Vagina (tissue), 2 donors: ENCODE data around the gene DNAJC27. TPM values are rescaled to one million over a fixed set of nuclear protein-coding genes. Genes with fewer than 3 reads are reported as not detected.
"Not testable (repeated sequence)": the region's sequence is repeated elsewhere in the genome, so short reads cannot be mapped to it uniquely, and the experiment has no call there.

Experiments
- DNase-seq, 2 donors: peaks; one replicate each; pipeline ENCODE4 v3.0.0-alpha.2; 2017; ENCODE audit errors: extremely low spot score in 2 of 2
- H3K27ac ChIP-seq: fragments of 200-600 bp; sonication (generic); one replicate; pipeline ENCODE4 v1.5.1; 2019
- H3K27me3 ChIP-seq: fragments of 200-600 bp; sonication (generic); one replicate; pipeline ENCODE4 v1.5.1; 2019
- H3K36me3 ChIP-seq, 2 donors: fragments of 200-600 bp; sonication (generic); one replicate each; pipeline ENCODE4 v1.5.1; 2017 to 2019
- H3K4me1 ChIP-seq: fragments of 200-600 bp; sonication (generic); one replicate; pipeline ENCODE4 v1.5.1; 2019
- H3K4me3 ChIP-seq, 2 donors: fragments of 200-600 bp; sonication (generic); 1 replicate in 1 of 2; 2 replicates in 1 of 2; pipeline ENCODE4 v1.5.1; 2016 to 2019
- H3K9me3 ChIP-seq: fragments of 200-600 bp; sonication (generic); one replicate; pipeline ENCODE4 v1.5.1; 2019
- POLR2A ChIP-seq, 2 donors: fragments of 450-650 bp; IDR thresholded peaks; one replicate each; pipeline ENCODE4 v1.6.1; 2017; ENCODE audit warnings: antibody characterized with exemption in 2 of 2, mild to moderate bottlenecking in 2 of 2, moderate library complexity in 2 of 2
- POLR2AphosphoS5 ChIP-seq, 2 donors: sonication (generic); formaldehyde crosslinking; IDR thresholded peaks; one replicate each; pipeline ENCODE4 v1.9.0; 2017; ENCODE audit warnings: antibody characterized with exemption in 2 of 2, mild to moderate bottlenecking in 2 of 2, low read depth in 1 of 2; ENCODE audit not compliant: insufficient read depth in 1 of 2
- intact Hi-C: fragments of 100-400 bp; cut with DNase I; formaldehyde crosslinking; loops from one replicate; pipeline ENCODE4 v1.15.1; 2023
- total RNA-seq: library from RNA; depleted of rRNA; stranded (reverse); fragments of >200 nt; gene quantifications from one replicate; pipeline ENCODE4 v1.2.3, GENCODE V29; 2016
- TF ChIP-seq, protein P1 (sequence below), 3 experiments: fragments of 450-650 bp in 2 of 3; fragments of 200-600 bp in 1 of 3; sonication (generic) in 1 of 3; IDR thresholded peaks; one replicate each; pipeline ENCODE4 v1.5.1; 2017 to 2019; ENCODE audit warnings: antibody characterized with exemption in 3 of 3, mild to moderate bottlenecking in 2 of 3, moderate library complexity in 2 of 3

Gene DNAJC27
- total RNA-seq, 1 donor from 2014 or later = 11.3 TPM

DNA sequence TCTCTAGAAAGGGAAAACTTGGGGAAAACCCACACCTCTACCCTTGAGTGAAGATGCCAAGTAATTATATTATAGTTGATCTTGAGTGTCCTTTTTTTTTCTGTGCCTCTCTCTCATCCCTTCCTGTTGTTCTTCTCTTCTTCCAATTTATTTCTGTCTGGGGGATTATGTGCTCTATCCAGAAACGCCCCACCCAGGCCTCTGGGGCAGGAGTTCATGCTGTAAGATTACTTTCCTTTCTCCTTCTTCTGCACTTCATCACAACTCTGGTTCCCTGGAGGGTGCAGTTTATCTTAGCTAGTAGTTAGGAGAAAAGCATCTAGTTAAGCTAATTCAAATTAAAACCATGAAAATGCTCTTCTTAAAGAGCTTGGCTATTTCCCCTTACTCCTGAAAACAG is 30.3 kb upstream of the DNAJC27 start:
- Histone ChIP-seq H3K36me3 (no peaks in the 10 kb centered on the region), H3K9me3 (no peaks in the 10 kb centered on the region), H3K27me3 (no peaks in the 10 kb centered on the region), H3K27ac (no peak overlapping the region), H3K4me1 (no peaks in the 10 kb centered on the region), H3K4me3 (no peak overlapping the region)
- DNase-seq = no peak
- intact Hi-C loops = no loop called here
- no peak for TF ChIP-seq POLR2A (IDR thresholded peaks at IDR 0.05)
- TF ChIP-seq, protein P1, sequence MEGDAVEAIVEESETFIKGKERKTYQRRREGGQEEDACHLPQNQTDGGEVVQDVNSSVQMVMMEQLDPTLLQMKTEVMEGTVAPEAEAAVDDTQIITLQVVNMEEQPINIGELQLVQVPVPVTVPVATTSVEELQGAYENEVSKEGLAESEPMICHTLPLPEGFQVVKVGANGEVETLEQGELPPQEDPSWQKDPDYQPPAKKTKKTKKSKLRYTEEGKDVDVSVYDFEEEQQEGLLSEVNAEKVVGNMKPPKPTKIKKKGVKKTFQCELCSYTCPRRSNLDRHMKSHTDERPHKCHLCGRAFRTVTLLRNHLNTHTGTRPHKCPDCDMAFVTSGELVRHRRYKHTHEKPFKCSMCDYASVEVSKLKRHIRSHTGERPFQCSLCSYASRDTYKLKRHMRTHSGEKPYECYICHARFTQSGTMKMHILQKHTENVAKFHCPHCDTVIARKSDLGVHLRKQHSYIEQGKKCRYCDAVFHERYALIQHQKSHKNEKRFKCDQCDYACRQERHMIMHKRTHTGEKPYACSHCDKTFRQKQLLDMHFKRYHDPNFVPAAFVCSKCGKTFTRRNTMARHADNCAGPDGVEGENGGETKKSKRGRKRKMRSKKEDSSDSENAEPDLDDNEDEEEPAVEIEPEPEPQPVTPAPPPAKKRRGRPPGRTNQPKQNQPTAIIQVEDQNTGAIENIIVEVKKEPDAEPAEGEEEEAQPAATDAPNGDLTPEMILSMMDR (IDR thresholded peaks at IDR 0.05) = no peak
- no peak for TF ChIP-seq POLR2AphosphoS5 (IDR thresholded peaks at IDR 0.05; ENCODE audit: insufficient read depth in 1 of 2, low read depth in 1 of 2)

DNA sequence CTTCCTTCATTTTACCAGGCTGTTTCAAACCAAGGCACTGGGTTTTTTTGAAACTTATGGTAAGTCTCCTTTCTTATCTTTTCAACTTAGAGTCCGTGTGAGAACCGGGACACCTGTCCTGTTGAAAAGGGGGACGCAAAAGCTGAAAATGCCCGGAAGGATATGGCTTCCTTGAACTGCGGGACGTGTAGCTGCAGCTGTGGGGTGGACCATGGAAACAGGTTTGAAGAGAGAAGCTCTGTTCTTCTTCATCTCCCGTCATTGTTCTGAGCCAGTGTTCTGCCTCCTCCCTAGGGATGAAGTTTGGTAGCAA is 29.5 kb upstream of the DNAJC27 start:
- Histone ChIP-seq H3K9me3 (no peaks in the 10 kb centered on the region), H3K27me3 (no peaks in the 10 kb centered on the region), H3K27ac (no peak overlapping the region), H3K36me3 (no peaks in the 10 kb centered on the region), H3K4me3 (no peak overlapping the region), H3K4me1 (no peaks in the 10 kb centered on the region)
- no peak for DNase-seq
- intact Hi-C loops = no loop called here
- TF ChIP-seq POLR2A (IDR thresholded peaks at IDR 0.05) (no peak), POLR2AphosphoS5 (IDR thresholded peaks at IDR 0.05; ENCODE audit: insufficient read depth in 1 of 2, low read depth in 1 of 2) (no peak)
- TF ChIP-seq, protein P1 (IDR thresholded peaks at IDR 0.05) = no peak

DNA sequence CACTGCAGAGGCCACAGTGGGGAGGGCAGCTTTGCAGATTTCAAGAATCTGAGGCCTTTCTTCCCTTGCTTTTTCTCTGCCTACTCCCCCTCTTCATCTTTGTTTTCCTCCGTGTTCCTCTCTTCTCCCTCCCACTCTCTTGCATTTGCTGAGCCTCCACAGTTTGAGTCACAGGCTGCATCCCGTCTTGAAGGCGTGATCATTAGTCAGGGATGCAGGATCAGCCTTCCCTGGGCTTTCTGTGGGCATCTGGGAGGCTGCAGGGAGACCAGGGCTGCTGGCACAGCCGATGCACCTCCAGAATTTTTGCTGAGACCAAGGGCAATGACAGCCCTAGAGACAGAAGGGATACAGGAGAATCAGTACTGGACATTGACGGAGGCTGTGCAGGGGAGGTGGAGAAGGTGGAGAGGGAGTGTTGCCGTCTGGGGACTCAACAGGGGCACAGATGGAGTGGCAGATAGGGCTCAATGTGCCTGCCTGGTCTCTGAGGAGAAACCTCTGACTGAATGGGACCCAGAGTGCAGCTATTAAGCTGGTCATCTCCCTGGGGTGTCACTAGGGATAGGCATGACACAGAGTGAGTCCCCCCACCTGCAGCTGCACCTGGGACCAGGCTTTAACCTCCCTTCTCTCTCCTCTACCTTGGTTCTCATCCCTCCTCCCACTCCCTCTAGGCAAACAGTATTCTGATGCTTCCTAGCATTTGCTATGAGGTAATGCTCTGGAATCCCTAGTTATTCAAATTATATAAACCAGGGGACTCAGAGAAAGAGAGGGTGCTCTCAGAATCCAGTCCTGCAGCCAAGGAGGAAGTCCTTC is 29.0 kb upstream of the DNAJC27 start:
- Histone ChIP-seq H3K27me3 (no peaks in the 10 kb centered on the region), H3K9me3 (no peaks in the 10 kb centered on the region), H3K36me3 (no peaks in the 10 kb centered on the region), H3K4me1 (no peaks in the 10 kb centered on the region), H3K27ac (no peak overlapping the region), H3K4me3 (no peak overlapping the region)
- DNase-seq = no peak
- intact Hi-C loops = no loop called here
- no peak for TF ChIP-seq POLR2AphosphoS5 (IDR thresholded peaks at IDR 0.05; ENCODE audit: insufficient read depth in 1 of 2, low read depth in 1 of 2)
- TF ChIP-seq, protein P1 (IDR thresholded peaks at IDR 0.05) = no peak

DNA sequence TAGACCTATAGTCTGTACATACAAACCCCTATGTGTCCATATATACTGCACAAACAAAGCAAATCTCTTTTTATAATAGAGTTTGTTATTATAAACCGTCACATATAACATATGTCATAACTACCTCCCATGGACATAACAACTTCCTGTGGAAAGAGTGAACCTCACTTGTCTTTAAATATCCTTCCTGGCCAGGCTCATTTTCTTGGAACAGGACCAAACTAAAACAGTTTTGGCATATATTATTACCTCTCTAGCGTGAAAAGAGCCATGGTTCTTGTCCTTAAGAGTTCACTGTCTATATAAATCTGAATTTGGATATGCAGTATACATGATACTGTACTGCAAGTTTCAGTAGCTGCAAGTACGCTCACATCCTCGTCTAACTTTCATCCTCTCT is 28.3 kb upstream of the DNAJC27 start:
- DNase-seq = no peak
- TF ChIP-seq, protein P1 (IDR thresholded peaks at IDR 0.05) = no peak
- TF ChIP-seq POLR2AphosphoS5 (IDR thresholded peaks at IDR 0.05; ENCODE audit: insufficient read depth in 1 of 2, low read depth in 1 of 2) (no peak), POLR2A (IDR thresholded peaks at IDR 0.05) (no peak)
- Histone ChIP-seq H3K27me3 (no peaks in the 10 kb centered on the region), H3K36me3 (no peaks in the 10 kb centered on the region), H3K4me3 (no peak overlapping the region), H3K9me3 (no peaks in the 10 kb centered on the region), H3K4me1 (no peaks in the 10 kb centered on the region), H3K27ac (no peak overlapping the region)
- intact Hi-C loops = no loop called here

DNA sequence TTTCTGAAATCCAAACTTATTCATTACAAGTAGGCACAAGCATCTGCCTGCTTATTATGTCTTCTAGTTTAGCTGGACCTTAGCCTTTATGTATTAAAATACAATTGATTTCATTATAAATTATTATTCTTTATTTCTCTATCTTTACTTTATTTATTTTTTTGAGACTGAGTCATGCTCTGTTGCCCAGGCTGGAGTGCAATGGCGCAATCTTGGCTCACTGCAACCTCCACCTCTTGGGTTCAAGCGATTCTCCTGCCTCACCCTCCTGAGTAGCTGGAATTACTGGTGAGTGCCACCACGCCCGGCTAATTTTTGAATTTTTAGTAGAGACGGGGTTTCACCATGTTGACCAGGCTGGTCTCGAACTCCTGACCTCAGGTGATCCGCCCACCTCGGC is 27.3 kb upstream of the DNAJC27 start:
- H3K27ac ChIP-seq, H3K36me3 ChIP-seq, H3K27me3 ChIP-seq, DNase-seq, H3K9me3 ChIP-seq, H3K4me3 ChIP-seq, H3K4me1 ChIP-seq, intact Hi-C loops: not testable (repeated sequence)
